ENCODE results near the gene NDUFB7. TPM values are rescaled to one million over a fixed set of nuclear protein-coding genes. Genes with fewer than 3 reads are reported as not detected.
"Not testable (repeated sequence)": the region's sequence is repeated elsewhere in the genome, so short reads cannot be mapped to it uniquely, and the experiment has no call there.

Gene NDUFB7
- 116 and 139 TPM in 2 replicates for total RNA-seq (2014; rRNA removed; shearing (Covaris generic))
- 269 and 334 TPM in 2 replicates for polyA plus RNA-seq (2014; cell fraction: nucleus; rRNA removed)

DNA sequence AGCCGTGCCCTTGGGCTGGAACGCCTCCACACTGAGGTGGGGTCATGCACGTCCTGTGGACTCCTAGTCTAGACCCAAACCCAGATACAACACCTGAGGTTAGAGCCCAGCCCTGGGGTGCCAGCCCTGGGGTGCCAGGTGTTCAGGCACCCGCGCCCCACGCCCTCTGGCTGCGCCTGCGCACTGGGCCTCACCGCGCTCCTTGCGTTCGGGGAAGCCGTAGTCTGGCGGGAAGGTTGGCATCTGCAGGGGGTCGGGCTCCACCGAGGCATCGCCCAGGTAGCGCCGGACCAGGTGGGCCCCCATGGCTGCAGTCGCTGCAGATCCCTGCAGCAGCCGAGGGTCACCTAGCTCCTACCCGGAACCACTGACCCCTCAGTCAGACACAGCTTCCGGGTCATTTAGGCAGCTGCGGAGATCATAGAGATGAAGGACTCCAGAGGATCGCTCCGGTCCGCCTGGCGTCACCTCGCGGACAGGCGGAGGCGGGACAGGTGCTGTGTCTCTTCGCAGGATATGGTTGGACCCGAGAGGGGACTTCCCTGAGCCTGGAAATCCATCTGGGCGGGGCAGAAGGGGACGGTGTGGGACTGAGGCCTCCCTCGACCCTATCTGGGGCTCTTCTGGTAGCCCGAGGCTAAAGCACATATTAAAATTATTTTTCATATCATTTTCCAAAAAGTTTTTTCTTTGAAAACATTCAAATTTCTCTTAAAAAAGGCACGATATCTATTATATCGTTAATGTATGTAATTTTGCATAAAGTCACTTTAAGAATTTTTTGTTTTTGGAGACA, at the start of gene NDUFB7:
NDUFB7 (minus strand) TSS at position 372 of the 796 bp plus-strand sequence; CDS start at position 306, 66 bp downstream.
- peak; percentile 91 for DNase-seq (ENCODE audit: extremely low read depth, low read depth)

DNA sequence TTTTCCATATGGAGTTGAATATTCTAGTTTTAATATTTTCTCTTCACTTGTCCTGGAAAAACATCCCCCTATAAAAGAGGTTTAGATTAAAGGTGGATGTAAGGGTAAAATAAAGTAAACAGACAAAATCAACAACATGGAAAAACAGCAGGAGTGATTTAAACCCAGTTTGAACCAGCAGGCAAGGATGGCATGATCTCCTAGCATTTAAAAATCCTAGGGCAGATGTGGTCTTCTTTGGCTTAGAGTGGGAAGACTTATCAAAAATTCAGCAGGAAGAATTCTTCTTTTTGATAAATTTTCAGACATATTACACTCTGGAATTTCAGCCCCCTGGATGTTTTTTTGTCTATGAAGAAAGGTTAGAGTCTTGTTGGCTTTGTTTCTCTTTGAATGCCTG, 47.5 kb upstream of the NDUFB7 start:
- no peak for DNase-seq (ENCODE audit: extremely low read depth, low read depth)

DNA sequence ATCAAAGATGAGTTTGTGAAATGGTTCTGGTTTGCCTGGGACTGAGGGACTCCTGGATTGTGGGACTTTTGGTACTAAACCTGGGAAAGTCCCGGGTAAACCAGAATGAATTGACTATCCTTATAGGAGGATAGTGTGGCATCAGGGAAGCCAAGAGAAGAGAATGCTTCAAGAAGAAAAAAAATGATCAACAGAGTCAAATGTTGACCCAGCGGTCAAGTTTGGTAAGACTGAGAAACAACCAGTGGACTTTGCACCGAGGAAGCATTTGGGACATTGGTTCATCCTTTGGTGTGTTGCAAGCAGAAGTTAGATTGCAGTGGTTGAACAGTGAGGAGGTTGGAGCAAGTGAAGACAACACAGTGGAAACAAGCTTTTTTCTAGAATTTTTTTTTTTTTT, 44.5 kb upstream of the NDUFB7 start:
- DNase-seq (ENCODE audit: extremely low read depth, low read depth), result no peak

DNA sequence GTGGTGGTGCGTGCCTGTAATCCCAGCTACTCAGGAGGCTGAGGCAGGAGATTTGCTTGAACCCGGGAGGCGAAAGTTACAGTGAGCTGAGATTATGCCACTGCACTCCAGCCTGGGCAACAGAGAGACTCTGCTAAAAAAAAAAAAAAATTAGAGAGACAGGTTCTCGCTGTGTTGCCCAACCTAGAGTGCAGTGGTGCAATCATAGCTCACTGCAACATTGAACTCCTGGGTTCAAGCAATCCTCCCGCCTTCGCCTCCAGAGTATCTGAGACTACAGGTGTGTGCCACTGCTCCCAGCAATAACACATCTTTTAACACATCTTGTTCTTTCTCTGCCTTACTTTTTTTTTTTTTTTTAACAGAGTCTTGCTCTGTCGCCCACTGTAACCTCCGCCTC, 43.8 kb upstream of the NDUFB7 start:
- no peak for DNase-seq (ENCODE audit: extremely low read depth, low read depth)

DNA sequence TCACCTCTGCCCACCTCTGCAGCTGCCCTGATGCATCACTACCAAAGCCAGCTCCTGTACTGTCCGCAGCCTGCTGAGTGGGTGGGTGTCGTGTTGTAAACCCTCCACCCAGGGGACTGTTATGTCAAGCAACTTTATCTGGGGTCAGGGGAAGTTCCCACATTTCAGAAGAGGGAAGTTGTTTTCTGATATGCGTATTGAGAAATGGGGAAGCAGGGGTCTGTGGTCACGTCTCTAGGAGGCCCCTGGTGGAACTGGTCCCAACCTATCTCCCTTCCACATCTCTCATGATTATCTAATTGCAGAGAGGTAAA, 42.2 kb upstream of the NDUFB7 start:
- no peak for DNase-seq (ENCODE audit: extremely low read depth, low read depth)

DNA sequence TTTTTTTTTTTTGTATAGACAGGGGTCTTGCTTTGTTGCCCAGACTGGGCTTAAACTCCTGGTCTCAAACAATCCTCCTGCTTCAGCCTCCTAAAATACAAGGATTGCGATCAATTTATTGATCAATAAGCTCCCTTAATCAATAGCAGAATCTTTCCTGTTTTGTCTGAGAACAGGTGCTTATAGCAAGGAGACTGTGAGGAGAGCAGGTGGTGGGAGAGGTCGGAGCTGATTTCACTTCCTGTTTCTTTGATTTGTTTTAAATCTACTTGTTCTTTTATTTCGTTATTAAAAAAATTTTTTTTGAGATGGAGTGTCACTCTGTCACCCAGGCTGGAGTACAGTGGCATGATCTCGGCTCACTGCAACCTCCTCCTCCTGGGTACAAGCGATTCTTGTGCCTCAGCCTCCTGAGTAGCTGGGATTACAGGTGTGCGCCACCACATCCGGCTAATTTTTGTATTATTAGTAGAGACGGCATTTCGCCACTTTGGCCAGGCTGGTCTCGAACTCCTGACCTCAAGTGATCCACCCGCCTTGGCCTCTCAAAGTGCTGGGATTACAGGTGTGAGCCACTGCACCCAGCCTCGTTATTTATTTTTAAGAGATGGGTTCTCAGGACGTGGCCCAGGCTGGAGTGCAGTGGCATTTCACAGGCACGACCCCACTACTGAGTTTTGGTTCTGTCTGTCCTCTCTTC, 41.7 kb upstream of the NDUFB7 start:
- DNase-seq (ENCODE audit: extremely low read depth, low read depth), result not testable (repeated sequence)

DNA sequence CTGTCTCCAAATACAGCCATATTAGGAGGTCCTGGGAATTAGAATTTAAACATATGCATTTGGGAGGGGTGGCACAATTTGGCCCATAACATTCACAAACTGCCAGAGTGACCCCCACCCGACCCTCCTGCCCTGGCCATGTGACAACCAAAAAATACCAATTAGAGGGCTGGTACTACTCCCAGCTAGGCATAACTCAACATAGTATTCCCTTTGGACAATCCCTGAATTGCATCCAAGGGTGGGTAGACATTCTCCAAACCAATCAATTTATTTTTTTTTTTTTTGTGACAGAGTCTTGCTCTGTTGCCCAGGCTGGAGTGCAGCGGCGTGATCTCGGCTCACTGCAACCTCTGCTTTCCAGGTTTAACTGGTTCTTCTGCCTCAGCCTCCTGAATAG, 40.8 kb upstream of the NDUFB7 start:
- no peak for DNase-seq (ENCODE audit: extremely low read depth, low read depth)

DNA sequence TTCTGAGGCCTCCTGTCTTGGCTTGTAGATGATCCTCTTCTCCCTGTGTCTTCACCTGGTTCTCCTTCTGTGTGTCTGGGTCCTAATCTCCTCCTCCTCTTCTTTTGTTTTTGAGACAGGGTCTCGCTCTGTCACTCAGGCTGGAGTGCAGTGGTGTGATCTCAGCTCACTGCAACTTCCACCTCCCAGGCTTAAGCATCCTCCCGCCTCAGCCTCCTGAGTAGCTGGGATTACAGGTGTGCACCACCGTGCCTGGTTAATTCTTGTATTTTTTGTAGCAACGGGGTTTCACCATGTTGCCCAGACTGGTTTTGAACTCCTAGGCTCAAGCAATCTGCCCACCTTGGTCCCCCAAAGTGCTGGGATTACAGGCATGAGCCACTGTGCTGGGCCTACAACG, 40.4 kb upstream of the NDUFB7 start:
- DNase-seq (ENCODE audit: extremely low read depth, low read depth), result not testable (repeated sequence)

DNA sequence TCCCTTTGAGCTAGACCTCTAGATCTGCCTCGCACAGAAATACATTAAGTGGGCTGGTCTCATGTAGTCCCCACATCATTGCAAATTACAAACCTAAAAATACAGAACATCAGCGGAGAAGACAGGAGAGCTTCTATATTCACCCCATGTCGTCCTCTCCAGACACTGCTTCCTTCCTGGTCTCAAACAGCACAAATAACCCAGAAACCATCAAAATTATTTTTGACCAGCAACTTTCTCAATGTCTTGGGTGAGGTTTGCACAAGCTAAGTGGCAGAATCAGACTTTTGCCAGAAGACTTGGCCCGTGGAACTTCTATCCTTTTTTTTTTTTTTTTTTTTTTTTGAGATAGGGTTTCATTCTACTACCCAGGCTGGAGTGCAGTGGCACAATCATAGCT, 39.2 kb upstream of the NDUFB7 start:
- DNase-seq (ENCODE audit: extremely low read depth, low read depth), result no peak

DNA sequence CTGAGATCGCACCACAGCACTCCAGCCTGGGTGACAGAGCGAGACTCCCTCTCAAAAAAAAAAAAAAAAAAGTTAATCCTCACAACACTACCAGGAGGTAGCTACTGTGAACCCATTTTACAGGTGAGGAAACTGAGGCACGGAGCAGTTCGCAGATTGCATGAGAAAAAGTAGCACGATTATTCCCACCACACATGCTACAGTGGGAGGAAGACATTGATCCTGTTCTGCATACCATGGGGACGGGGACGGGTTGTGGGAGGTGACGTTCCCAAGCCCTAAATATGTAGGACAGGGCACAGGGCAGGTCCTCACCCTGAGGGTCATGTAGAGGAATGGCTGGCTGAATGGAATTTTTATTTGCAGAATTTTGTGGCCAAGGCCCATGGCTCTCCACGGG, 34.8 kb upstream of the NDUFB7 start:
- no peak for DNase-seq (ENCODE audit: extremely low read depth, low read depth)

DNA sequence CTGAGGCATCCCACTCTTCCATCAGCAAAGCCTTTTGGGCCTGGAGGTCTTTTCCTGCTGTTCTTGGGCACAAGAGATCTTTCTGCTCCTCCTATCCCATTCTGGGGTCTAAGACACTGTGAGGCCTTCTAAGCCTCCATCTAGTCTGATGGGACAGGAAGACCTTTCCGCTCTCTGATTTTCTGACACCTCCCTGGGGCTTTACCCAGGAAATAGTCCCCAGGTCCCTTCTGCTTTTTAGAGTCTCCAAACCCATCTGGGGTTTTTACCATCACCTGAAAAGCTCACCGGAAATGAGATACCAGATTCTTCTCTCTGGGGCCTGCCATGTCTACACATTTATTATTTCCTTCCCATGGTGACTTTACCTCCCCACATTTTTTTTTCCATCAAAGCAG, 32.1 kb upstream of the NDUFB7 start:
- no peak for DNase-seq (ENCODE audit: extremely low read depth, low read depth)

DNA sequence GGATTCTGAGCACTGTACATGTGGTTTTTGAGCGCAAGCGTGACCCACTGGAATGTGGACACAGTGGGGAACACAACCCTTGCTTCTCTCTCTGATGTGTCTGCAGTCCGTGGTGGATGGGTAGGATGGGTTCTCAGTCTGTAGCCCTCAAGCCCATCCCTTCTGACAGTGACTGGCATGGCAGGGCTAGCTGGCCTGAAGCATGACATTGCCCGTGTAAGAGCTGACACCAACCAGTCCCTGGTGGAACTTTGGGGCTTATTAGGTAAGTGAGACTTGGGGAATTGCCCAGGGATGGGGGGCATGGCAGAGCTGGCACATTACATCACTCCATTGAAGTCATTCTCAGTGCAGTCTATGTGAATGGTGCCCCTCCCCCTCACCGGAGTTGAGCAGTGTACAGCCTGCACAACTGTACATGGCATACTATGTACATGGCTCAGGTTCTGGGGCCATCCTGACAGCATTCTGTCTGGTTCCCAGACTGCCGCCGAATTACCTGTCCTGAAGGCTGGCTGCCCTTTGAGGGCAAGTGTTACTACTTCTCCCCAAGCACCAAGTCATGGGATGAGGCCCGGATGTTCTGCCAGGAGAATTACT, 27.8 kb upstream of the NDUFB7 start:
- no peak for DNase-seq (ENCODE audit: extremely low read depth, low read depth)

DNA sequence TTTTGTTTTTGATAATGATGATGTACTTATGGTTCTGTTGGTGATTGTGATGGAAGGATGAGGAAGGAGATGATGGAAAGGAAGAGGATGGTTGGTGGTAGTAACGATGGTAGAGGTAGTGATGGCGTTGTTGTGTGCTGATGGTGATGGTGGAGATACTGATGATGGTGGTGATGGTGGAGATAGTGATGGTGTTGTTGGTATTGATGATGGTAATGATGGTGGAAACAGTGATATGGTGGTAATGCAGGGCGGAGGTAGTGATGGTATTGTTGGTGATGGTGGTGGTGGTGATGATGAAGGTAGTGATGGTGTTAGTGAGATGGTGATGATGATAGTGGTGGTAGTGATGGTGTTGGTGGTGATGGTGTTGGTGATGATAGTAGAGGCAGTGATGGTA, 23.7 kb upstream of the NDUFB7 start:
- DNase-seq (ENCODE audit: extremely low read depth, low read depth), result no peak

DNA sequence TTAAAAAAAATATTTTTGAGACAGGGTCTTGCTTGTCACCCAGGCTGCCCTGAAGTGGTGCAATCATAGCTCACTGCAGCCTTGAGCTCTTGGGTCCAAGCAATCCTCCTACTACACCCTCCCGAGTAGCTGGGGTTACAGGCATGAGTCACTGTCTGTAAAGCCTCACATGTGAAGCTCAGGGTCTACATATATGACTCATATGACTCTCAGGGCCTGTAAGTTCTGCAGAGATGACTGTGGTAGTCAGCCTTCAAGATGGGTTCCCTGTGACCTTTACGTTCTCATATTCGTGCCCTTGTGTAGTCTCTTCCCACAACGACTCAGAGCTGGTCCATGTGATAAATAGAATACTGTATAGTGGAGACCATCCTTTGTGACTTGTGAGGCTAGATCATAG, 17.6 kb upstream of the NDUFB7 start:
- not testable (repeated sequence) for DNase-seq (ENCODE audit: extremely low read depth, low read depth)

DNA sequence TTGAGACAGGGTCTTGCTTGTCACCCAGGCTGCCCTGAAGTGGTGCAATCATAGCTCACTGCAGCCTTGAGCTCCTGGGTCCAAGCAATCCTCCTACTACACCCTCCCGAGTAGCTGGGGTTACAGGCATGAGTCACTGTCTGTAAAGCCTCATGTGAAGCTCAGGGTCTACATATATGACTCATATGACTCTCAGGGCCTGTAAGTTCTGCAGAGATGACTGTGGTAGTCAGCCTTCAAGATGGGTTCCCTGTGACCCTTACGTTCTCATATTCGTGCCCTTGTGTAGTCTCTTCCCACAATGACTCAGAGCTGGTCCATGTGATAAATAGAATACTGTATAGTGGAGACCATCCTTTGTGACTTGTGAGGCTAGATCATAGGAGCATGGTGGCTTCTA, 13.3 kb upstream of the NDUFB7 start:
- DNase-seq (ENCODE audit: extremely low read depth, low read depth), result not testable (repeated sequence)

DNA sequence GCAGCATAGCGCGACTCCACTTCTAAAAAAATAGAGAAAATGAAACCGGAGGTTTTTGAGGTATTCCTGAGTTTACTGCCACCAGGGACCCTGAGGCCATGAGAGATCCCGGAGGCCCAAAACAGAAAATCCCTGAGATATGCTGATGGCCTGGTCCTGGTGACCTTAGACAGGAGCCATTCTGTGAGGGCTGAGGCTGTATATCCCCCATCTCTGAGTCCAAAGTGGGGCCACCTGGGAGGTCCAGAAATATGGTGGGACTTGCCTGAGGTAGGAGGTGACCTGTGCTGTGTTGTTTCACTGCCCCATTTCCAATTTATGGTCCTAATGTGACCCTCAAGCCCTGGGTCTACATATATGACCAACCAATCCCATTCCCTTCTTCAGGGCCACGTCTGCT, 12.5 kb upstream of the NDUFB7 start:
- not testable (repeated sequence) for DNase-seq (ENCODE audit: extremely low read depth, low read depth)

DNA sequence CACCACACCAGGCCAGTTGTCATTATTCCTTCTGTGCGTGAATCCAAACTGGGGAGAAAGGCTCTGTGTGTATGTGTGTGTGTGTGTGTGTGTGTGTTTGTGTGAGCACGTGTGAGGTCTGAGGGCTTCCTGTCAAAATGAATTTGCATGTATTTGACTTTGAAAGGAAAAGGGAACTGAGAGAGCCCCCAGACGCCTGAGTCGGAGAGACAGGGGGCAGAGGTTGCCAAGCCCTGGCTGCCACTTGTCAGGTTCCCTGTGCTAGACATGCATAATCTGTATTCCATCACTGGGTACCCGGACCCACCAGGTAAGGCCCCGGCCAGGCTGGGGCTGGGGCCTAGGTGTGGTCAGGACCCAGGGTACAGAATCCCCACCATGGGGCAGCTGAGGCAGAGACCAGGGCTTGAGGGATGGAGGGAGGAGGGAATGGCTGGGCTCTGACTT, 11.1 kb upstream of the NDUFB7 start, which contains the start of gene CLEC17A:
CLEC17A (plus strand) TSS at position 191 of the 447 bp plus-strand sequence; CDS start at position 268, 77 bp downstream.
- no peak for DNase-seq (ENCODE audit: extremely low read depth, low read depth)

DNA sequence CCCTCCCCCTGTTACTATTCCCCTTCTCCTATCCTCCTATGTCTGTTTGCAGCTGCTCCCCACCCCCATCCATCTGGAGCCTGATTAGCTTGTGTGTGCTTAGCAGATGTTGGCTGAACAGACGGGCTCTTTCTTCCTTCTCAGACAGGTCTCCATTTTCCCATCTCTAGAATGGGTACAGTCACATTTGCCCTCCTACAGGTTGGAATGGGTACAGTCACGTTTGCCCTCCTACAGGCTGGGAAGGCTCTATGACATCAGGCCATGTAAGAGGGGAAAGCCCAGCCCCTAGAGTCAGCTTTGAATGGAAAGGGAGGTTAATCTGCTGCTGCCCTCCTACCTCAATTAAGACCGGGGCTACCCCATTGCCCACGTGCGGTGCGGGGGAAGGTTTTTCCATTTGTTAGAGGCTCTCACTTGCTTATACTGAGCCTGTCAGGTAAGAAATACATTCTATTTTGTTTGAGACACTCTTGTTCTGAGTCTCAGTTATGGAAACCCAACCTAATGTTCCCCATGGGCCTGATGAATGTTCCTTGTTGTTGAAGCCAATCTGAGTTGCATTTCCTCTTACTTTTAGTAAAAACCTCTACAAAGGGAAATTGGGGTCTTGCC, 8.9 kb upstream of the NDUFB7 start:
- DNase-seq (ENCODE audit: extremely low read depth, low read depth), result no peak

DNA sequence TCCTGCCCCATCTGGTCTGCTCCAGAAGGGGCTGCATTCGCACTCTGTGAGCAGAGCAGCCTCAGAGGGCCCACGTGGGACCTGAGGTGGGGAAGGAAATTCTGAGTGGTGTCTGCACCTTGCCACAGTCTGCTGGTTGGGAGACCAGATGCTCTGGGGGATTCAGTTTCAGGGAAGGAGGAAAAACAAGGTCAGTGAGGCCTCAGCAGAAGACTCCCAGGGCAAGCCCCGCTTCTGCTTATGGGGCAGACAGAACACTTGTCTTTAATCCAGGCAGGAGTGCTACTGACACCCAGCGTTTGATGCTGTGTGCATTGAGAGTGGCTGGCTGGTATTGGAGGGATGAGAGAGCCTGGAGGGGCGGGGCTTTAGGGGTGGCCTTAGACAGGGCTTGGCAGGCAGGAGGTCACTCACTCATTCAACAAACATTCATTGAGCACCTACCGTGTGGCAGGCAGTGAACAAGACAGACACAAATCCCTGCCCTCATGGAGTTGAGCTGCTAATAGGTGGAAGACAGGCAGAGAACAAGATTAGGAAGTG, 6.1 kb upstream of the NDUFB7 start:
- DNase-seq (ENCODE audit: extremely low read depth, low read depth), result no peak

DNA sequence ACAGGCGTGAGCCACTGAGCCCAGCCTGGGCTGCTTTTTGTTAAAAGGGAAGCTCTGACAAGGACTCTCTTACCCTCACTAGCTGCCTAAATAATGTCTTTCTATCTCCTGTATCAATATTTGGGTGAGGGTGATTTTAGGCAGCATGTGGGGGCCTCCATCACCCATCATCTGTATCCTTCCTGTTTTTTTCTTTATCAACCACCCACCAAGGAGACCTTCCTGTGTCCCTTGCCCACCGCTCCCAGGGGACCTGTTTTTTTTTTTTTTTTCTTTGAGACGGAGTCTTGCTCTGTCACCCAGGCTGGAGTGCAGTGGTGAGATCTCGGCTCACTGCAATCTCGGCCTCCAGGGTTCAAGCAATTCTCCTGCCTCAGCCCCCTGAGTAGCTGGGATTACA, 5.4 kb upstream of the NDUFB7 start:
- DNase-seq (ENCODE audit: extremely low read depth, low read depth), result no peak

DNA sequence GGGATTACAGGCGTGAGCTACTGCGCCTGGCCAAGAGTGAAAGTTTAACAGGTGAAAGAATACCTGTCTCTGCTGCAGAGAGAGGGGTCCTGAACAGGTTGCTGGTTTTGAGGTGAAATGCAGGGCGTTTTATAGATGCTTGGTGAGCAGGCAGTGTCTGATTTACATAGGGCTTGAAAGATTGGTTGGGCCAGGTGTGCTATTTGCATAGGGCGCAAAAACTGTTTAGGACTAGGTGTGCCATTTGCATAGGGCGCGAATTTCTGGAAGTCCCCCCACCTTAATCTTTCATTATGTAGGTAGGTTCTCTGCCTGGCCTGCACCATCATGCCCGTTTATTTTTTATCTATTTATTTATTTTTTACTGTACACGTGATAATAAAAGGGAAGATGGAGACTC, 4.5 kb upstream of the NDUFB7 start:
- no peak for DNase-seq (ENCODE audit: extremely low read depth, low read depth)
